GM21723 (cell line): ENCODE results near the gene NAXE.
"Not testable (repeated sequence)": the region's sequence is repeated elsewhere in the genome, so short reads cannot be mapped to it uniquely, and the experiment has no call there.

Source experiments
- ATAC-seq: cut with Tn5 transposase; IDR thresholded peaks from one replicate; pipeline ENCODE4 v1.9.1; 2021; ENCODE audit warnings: mild to moderate bottlenecking, moderate library complexity; ENCODE audit not compliant: unreplicated experiment

Gene NAXE

GRCh38 chr1:156566436-156566835 is 25.1 kb upstream of the NAXE start:
- no peak for ATAC-seq

- ATAC-seq = no peak
These were observed 20.2 kb upstream of the NAXE start for GRCh38 chr1:156571261-156571852.

GRCh38 chr1:156571919-156572662 is 19.5 kb upstream of the NAXE start, which contains the start of gene IQGAP3:
IQGAP3 (minus strand) TSS chr1:156572565; CDS start chr1:156572529, 36 bp downstream.
- peak; percentile 87 for ATAC-seq

DNA sequence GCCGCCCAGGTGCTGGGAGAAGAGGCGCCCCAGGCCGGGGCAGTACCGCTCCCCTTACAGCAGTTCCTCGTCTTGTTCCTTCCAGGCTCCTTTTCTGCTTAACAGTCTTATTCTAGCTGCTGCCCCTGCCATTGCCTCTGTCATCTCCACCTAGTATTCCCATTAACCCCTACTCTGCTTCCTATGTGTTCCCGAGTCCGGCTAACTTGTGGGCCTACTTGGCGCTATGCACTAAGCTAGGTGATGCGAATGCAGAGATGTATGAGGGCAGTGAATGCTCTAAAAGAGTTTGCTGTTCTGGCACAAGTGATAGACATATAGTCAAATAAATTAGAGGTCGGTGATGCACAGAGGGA is 18.9 kb upstream of the NAXE start:
- no peak for ATAC-seq

DNA sequence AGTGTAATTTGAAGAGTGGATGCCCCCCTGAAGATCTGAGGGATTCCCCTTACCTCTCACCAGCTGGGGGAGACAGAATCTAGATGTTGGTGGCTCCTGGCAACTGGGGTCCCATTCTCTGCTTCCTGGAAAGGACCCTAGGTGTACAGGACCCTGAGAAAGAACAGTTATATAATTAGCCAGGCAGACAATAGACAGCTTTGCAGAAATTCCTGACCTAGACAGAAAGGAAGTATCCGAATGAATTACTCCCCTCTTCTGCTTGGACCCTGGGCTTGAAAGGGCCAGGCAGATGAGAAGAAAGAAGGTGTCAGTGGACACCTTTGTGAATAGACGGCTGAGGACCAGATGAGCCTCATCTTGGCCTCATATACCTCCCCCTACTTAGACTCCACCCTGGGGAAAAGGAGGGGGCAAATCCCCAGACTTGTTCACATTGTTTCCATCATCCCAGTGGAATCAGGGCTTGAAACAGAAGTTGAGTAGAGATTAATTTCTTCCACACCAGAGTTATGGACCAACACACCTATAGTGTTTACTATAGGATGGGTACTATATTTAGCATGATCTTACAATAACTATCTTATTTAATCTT is 17.4 kb upstream of the NAXE start:
- ATAC-seq = no peak

DNA sequence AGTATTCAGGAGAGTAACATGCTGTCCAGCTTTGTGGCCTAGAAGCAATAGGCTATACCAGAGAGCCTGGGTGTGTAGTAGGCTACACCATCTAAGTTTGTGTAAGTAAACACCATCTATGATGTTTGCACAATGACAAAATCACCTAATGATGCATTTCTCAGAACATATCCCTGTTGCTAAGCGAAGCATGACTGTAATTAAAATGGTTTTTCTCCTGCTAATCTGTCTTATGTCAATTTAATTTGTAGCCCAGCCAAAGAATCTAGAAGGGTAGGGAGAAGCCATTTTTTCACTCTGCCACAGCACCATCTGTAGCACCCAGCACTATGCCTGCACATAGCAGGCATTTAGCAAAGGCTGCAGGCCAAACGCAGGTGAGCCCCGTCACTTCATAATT is 14.0 kb upstream of the NAXE start:
- no peak for ATAC-seq

DNA sequence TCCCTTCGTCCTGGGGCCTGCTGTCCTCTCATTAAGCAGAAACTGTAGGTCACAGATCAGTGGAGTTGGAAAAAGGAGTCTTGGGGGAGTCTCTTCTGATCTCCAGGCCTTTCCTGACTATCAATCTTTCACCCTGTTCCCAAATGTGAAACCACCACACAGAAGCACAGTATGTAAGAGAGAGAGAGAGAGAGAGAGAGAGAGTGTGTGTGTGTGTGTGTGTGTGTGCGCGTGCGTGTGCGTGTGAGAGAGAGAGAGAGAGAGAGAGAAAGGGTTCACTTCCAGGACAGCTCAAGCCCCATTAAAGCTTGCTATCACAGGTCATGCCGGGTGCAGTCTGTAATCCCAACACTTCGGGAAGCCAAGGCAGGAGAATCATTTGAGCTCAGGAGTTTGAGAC is 13.5 kb upstream of the NAXE start:
- no peak for ATAC-seq

DNA sequence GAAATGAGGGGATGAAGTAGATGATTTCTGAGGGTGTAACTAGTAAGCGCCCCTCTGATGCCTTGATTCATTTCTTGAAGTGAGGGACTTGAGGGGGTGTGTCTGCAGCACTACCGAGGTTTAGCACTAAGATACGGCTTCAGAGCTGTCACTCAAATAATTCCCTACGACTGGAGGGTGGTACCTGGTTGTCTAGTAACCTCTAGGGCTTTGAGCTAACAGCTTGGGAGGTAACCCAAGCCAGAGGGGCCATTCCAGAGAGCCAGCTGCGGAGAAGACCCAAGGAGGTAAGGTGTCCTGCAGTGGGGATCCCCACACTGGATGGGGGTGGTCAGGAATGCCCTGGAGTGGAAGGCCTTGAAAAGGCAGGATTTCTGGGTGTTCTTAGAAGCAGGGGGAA is 12.1 kb upstream of the NAXE start, which contains the start of gene TTC24:
Gene TTC24 (plus strand): TSS at position 252 of the 400 bp plus-strand sequence. CDS start 1,642 bp downstream, outside the sequence.
- ATAC-seq = no peak

DNA sequence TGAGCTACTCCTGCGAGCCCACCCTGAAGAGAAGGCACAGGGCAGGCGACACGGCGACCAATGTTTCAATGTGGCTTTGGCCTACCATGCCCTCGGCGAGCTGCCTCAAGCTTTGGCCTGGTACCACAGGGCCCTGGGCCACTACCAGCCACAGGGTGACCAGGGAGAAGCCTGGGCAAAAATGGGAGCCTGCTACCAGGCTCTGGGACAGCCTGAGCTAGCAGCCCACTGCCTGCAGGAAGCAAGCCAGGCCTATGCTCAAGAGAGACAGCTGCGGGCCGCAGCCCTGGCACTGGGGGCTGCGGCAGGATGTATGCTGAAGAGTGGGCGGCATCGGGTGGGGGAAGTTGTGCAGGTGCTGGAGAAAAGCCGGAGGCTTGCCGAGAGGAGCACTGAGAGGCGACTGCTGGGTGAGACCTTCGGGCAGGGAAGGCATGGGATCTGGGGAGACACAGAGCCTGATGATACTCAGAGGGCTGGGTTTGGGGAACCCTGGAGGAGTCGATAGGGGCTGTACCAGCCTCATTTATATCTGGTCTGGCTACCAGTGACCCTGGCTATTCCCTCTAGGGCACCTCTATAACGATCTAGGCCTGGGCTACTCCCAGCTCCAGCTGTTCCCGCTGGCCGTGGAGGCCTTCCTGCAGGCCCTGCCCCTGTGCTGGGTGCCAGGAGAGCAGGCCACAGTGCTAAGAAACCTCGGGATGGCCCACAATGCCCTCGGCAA is 9.8 kb upstream of the NAXE start:
- ATAC-seq = peak; percentile 31

DNA sequence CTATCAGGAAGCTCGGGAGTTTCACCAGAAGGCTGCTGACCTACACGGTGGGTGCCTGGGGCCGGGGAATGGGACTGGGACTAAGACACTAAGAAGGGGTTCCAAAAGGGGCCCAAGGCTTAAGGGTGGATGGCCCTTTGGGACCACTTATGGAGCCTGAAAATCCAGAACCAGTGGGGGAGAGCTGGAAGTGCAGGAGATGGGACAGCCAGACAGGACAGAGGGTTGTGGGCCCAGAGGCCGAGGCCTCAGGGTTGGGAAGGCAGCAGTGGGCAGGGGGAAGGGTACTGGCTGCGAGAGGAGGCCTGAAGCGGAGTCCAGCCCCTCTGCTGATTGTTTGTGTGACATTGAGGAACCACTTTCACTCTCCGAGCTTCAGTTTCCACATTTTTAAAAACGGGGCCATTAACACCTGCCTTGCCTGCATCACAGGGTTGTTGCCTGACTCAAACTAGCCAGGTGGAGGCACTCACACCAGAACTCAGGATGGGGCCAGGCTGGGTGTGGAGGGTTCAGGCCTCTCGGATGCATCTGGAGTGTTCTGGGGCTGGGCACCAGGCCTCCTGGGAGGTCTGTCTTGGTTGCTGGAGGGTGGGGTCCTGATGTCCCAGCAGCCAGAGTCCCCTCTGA is 9.1 kb upstream of the NAXE start:
- ATAC-seq = peak; percentile 44

DNA sequence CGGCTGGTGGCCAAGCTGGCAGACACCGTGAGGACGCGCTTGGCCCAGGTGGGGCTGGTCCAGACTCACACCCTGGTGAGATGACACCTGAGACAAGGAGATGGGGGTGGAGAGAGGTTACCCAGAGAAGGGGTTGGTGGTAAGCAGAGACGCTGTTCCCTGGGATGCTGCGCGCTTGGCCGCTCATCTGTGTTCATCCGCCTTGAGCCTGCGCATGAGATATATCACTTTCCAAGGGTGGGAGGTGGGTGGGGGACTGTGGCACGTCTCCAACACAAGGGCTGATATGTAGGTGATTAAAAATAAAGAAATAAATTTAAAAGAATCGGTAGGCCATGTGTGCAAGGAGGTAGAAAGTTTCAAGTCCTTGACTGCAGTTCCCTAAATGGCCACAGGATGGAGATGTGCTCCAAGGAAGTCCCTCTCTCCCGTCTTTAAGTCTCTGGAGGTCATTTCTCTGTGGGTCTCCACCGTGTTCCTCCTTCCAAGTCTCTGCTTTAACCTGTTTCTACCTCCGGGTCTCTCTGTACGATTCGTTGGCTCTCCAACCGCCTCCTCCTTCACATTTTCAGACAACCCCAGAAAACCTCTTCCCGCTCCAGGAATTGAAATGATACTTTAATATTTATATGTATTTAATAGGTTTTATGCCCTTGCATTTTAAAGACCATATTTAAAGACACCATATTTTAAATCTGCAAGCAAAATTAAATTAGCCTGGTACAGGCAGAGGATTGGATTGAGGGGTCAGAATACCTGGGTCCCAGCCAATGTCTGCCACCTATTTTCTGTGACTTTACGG is 7.6 kb upstream of the NAXE start:
- ATAC-seq = no peak

DNA sequence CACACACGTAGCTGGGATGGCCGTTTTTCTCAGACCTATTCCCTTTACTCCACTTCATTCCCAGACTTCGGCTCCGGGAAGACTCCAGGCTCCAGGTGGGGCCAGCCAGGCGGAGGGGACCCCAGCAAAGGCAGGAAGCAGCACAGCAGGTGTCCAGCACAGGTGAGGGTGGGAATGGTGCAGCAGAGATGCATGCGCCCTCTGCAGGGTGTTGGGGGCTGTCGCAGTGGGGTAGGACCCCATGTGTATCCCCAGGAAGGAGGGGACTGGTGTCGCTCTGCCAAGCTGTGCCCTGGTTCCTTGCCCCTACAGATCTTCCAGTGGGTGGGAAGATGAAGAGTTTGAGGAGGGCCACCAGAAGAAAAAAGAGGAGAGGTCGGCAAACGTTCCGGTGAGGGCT is 6.8 kb upstream of the NAXE start:
- ATAC-seq = no peak

- ATAC-seq = no peak
These were observed 5.3 kb upstream of the NAXE start for GRCh38 chr1:156586323-156586722.

DNA sequence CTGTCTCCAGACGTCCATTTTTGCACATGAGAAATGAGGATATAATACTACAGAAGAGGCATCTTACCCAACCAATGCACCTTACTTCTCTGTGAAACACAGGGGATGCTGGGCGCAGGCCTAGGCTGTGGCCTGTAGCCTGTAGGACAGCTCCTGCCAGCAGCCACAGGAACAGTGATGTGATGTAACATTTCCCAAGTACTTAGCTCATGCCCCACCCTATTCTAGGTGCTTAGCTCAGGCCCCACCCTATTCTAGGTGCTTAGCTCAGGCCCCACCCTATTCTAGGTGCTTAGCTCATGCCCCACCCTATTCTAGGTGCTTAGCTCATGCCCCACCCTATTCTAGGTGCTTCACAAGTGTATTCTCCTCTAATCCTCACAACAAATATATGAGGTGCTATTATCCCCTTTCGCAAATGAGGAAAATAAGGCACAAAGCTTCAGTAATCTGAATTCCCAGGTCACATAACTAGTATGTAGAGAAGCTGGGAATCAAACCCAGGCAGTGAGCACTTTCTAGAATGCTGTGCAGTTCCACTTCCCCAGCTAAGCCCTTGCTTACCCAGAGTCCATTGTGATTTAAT is 4.6 kb upstream of the NAXE start:
- ATAC-seq = no peak

DNA sequence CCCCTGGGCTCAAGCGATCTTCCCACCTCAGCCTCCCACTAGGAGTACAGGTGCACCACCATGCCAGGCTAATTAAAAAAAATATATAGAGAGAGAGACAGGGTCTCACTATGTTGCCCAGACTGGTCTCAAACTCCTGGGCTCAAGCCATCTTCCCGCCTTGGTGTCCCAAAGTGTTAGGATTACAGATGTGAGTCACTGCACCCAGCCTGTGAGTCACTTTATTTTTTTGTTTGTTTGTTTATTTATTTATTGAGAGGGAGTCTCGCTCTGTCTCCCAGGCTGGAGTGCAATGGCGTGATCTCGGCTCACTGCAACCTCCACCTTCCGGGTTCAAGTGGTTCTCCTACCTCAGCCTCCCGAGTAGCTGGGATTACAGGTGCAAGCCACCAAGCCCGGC is 3.6 kb upstream of the NAXE start:
- not testable (repeated sequence) for ATAC-seq

DNA sequence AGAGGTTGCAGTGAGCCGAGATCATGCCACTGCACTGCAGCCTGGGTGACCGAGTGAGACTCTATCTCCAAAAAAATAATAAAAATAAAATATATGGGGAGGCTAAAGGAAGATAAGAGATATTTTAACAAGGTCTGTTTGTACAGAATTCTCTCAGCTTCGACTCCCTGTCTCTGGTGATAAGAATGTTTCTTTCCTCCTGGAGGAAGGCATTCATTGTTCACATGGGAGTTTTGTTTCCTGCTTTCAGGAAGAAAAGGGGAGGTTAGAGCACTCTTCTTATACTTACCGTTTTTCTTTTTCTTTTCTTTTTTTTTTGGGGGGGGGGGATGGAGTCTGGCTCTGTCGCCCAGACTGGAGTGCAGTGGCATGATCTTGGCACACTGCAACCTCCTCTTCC is 2.0 kb upstream of the NAXE start:
- no peak for ATAC-seq

DNA sequence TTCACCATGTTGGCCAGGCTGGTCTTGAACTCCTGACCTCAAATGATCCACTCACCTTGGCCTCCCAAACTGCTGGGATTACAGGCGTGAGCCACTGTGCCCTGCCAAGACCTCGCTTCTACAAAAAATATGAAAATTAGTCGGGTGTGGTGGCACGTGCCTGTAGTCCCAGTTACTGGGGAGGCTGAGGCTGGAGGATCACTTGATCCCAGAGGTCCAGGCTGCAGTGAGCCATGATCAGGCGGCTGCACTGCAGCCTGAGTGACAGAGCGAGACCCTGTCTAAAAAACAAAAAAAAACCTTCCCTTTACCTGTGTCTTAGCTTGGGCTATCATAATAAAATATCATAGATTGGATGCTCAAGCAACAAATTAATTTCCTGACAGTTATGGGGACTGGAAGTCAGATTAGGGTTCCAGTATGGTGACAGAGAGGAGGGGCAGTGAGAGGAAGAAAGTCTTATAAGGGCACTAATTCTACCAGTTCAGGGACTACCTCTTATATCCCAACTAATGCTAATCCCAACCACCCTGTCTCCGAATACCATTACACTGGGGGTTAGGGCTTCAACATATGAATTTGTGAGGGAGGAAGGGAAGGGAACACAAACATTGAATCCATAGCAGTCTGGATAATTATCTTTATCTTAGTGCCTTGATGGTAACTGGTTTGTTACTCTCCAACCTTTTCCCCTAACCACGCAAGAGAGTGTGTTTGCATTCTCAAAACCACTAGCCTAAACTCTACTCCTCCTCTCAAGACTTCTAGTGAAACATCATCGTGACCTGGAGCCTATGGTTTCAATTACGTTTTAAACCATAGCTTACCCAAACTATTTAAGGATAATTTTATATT is 1.0 kb upstream of the NAXE start:
- no peak for ATAC-seq

GRCh38 chr1:156591181-156591431 is 470 bp upstream of the NAXE start:
- ATAC-seq = peak; percentile 9

DNA sequence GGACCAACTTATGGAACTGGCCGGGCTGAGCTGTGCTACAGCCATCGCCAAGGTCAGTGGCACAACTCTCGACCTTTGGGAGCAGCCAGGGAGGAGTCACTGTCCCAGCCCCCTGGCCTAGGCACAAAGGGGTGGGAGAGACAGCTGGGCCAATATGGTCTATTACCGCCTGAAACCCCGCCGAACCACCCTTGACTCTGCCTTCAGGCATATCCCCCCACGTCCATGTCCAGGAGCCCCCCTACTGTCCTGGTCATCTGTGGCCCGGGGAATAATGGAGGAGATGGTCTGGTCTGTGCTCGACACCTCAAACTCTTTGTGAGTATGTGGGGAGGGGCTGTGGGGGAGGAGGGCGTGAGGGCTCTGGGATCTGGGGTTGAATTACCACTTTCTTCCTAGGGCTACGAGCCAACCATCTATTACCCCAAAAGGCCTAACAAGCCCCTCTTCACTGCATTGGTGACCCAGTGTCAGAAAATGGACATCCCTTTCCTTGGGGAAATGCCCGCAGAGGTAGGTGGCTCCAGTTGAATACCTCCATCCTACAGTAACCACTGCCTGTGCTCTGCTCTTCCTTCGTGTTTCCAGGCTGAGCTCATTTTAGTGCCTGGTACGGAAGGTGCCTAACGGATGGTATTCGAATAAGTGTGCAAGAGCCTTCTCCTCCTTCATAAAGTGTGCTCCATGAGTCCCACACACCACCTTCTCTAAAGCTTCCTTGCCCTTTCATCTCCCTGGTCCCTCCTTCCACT is 758 bp downstream of the NAXE start:
- ATAC-seq = no peak
